GM12801 (cell line): ENCODE results near the gene KIF17.

ENCODE experiments used
- CTCF ChIP-seq: IDR thresholded peaks from one replicate; pipeline ENCODE4 v1.5.1; 2011; ENCODE audit warnings: control low read depth; ENCODE audit not compliant: insufficient read length; ENCODE audit errors: extremely low read depth

Gene KIF17

GRCh38 chr1:20730690-20731056 is 12.9 kb upstream of the KIF17 start:
- TF ChIP-seq CTCF = no peak

GRCh38 chr1:20729990-20730689 is 12.3 kb upstream of the KIF17 start:
- TF ChIP-seq CTCF = no peak

GRCh38 chr1:20729155-20729931 is 11.5 kb upstream of the KIF17 start:
- no peak for TF ChIP-seq CTCF

GRCh38 chr1:20728371-20729154 is 10.8 kb upstream of the KIF17 start:
- TF ChIP-seq CTCF = no peak

GRCh38 chr1:20727746-20728316 is 10.0 kb upstream of the KIF17 start:
- TF ChIP-seq CTCF = no peak

GRCh38 chr1:20726932-20727745 is 9.3 kb upstream of the KIF17 start:
- TF ChIP-seq CTCF = no peak
